PC-3 (cell line): ENCODE measurements around the gene EPHB1. TPM values are rescaled to one million over a fixed set of nuclear protein-coding genes. Genes with fewer than 3 reads are reported as not detected.

Experiments used
- ATAC-seq: fragments of 200-7000 bp; cut with Tn5 transposase; 2 replicates; pipeline ENCODE4 v1.9.1; 2020; ENCODE audit warnings: mild to moderate bottlenecking, moderate library complexity
- BruUV-seq: library from RNA; stranded (reverse); fragments of 400-500 nt; replicated peaks from 2 replicates; lab custom pipeline; 2021; lab: Mats Ljungman, UMichigan
- CTCF ChIA-PET: fragments of 300-600 bp; sonication (Branson Sonifier 250); formaldehyde crosslinking; loops from one replicate; lab custom pipeline; 2022; ENCODE audit warnings: antibody characterized with exemption; lab: Charles Lee
- POLR2A ChIA-PET: fragments of 300-600 bp; sonication (Branson Sonifier 250); formaldehyde crosslinking; loops from one replicate; lab custom pipeline; 2022; ENCODE audit warnings: antibody characterized with exemption; ENCODE audit not compliant: unreplicated experiment; lab: Charles Lee
- DNase-seq: peaks from one replicate; pipeline ENCODE4 v3.0.0-alpha.2; 2015
- H2AFZ ChIP-seq: fragments of 300-600 bp; sonication (generic); 2 replicates; pipeline ENCODE4 v1.6.0; 2016; ENCODE audit warnings: antibody characterized with exemption, low read length
- H3F3A ChIP-seq: fragments of 300-600 bp; sonication (generic); one replicate; pipeline ENCODE4 v1.6.0; 2017; ENCODE audit warnings: antibody characterized with exemption, low read length, control low read depth, mild to moderate bottlenecking; ENCODE audit not compliant: unreplicated experiment
- H3K27ac ChIP-seq: fragments of 300-600 bp; sonication (generic); 2 replicates; pipeline ENCODE4 v1.5.1; 2016; ENCODE audit warnings: mild to moderate bottlenecking, low read length
- H3K27me3 ChIP-seq: fragments of 300-600 bp; sonication (generic); 2 replicates; pipeline ENCODE4 v1.6.1; 2016; ENCODE audit warnings: low read length, mixed read lengths
- H3K36me3 ChIP-seq: fragments of 300-600 bp; sonication (generic); 2 replicates; pipeline ENCODE4 v1.6.1; 2016; ENCODE audit warnings: low read depth, mixed run types, low read length, mixed read lengths
- H3K4me1 ChIP-seq: fragments of 300-600 bp; sonication (generic); 2 replicates; pipeline ENCODE4 v1.5.1; 2016; ENCODE audit warnings: low read length; ENCODE audit not compliant: insufficient read depth
- H3K4me2 ChIP-seq: fragments of 300-600 bp; sonication (generic); 2 replicates; pipeline ENCODE4 v1.6.0; 2016; ENCODE audit warnings: low read length
- H3K4me3 ChIP-seq: fragments of 300-600 bp; sonication (generic); 2 replicates; pipeline ENCODE4 v1.5.1; 2016; ENCODE audit warnings: mild to moderate bottlenecking, low read length, mixed read lengths
- H3K79me2 ChIP-seq: fragments of 300-600 bp; sonication (generic); 2 replicates; pipeline ENCODE4 v1.6.1; 2017; ENCODE audit warnings: low read length, mixed read lengths
- H3K9ac ChIP-seq: fragments of 300-600 bp; sonication (generic); 2 replicates; pipeline ENCODE4 v1.6.0; 2016; ENCODE audit warnings: mild to moderate bottlenecking, low read length
- H3K9me2 ChIP-seq: fragments of 300-600 bp; sonication (generic); replicated peaks from 2 replicates; pipeline ENCODE4 v1.6.1; 2016; ENCODE audit warnings: mixed run types, low read length, mixed read lengths
- H3K9me3 ChIP-seq: fragments of 300-600 bp; sonication (generic); 2 replicates; pipeline ENCODE4 v1.6.1; 2016; ENCODE audit warnings: low read length, mixed read lengths
- H4K20me1 ChIP-seq: fragments of 300-600 bp; sonication (generic); 2 replicates; pipeline ENCODE4 v1.6.1; 2016; ENCODE audit warnings: low read length, mixed read lengths
- CTCF ChIP-seq: fragments of 300-600 bp; sonication (generic); conservative IDR thresholded peaks from 2 replicates; pipeline ENCODE4 v1.5.1; 2017; ENCODE audit warnings: antibody characterized with exemption, low read depth, mild to moderate bottlenecking, low read length
- EZH2 ChIP-seq: fragments of 300-600 bp; sonication (generic); IDR thresholded peaks from one replicate; pipeline ENCODE4 v1.6.1; 2017; ENCODE audit warnings: antibody characterized with exemption, mild to moderate bottlenecking, low read length; ENCODE audit not compliant: unreplicated experiment
- EZH2phosphoT487 ChIP-seq: fragments of 300-600 bp; sonication (generic); IDR thresholded peaks from 2 replicates; pipeline ENCODE4 v1.6.1; 2018; ENCODE audit warnings: mild to moderate bottlenecking, antibody characterized with exemption, low read length, borderline replicate concordance
- intact Hi-C: fragments of 100-400 bp; cut with micrococcal nuclease; formaldehyde crosslinking; loops from 2 replicates; pipeline ENCODE4 v1.9.0; 2023
- total RNA-seq: library from RNA; depleted of rRNA; stranded (reverse); fragments of >200 nt; gene quantifications from 2 replicates; pipeline ENCODE4 v1.2.3, GENCODE V29; 2014

Gene EPHB1
- total RNA-seq, 1 experiment from 2014 or later = 0.69 TPM

GRCh38 chr3:135215516-135215915, 420.5 kb downstream of the EPHB1 start:
- ChIA-PET POLR2A (no interaction called here), CTCF (no interaction called here)
- DNase-seq = no peak
- Histone ChIP-seq H3F3A (no peaks in the 10 kb centered on the region), H3K27ac (no peak overlapping the region), H3K4me3 (no peak overlapping the region), H3K4me1 (no peaks in the 10 kb centered on the region), H4K20me1 (no peaks in the 10 kb centered on the region), H3K9ac (no peak overlapping the region), H3K79me2 (no peaks in the 10 kb centered on the region), H3K9me3 (no peaks in the 10 kb centered on the region), H3K36me3 (no peaks in the 10 kb centered on the region), H3K9me2 (no peaks in the 10 kb centered on the region), H3K4me2 (no peak overlapping the region), H3K27me3 (no peaks in the 10 kb centered on the region), H2AFZ (no peak overlapping the region)
- TF ChIP-seq CTCF (no peak), EZH2phosphoT487 (no peak), EZH2 (no peak)
- no peak for ATAC-seq
- intact Hi-C loops = no loop called here
- no TSS peak for BruUV-seq

- intact Hi-C loops = no loop called here
- H3K4me2 ChIP-seq = no peak overlapping the region
- no TSS peak for BruUV-seq
- no peaks in the 10 kb centered on the region for H3F3A ChIP-seq
- POLR2A ChIA-PET = no interaction called here
- ATAC-seq (no peak), DNase-seq (no peak)
- H3K4me3 ChIP-seq = no peak overlapping the region
- H3K9me2 ChIP-seq = no peaks in the 10 kb centered on the region
- H3K9me3 ChIP-seq = no peaks in the 10 kb centered on the region
- H3K36me3 ChIP-seq = no peaks in the 10 kb centered on the region
- H3K27ac ChIP-seq = no peak overlapping the region
- H3K27me3 ChIP-seq = no peaks in the 10 kb centered on the region
- no peak for TF ChIP-seq EZH2
- no peak for TF ChIP-seq CTCF
- TF ChIP-seq EZH2phosphoT487 = no peak
- CTCF ChIA-PET = no interaction called here
- H2AFZ ChIP-seq = no peak overlapping the region
- H3K9ac ChIP-seq = no peak overlapping the region
- H3K79me2 ChIP-seq = no peaks in the 10 kb centered on the region
- no peaks in the 10 kb centered on the region for H3K4me1 ChIP-seq
- H4K20me1 ChIP-seq = no peaks in the 10 kb centered on the region
Measured at GRCh38 chr3:135216659-135217058, 421.6 kb downstream of the EPHB1 start.

DNA sequence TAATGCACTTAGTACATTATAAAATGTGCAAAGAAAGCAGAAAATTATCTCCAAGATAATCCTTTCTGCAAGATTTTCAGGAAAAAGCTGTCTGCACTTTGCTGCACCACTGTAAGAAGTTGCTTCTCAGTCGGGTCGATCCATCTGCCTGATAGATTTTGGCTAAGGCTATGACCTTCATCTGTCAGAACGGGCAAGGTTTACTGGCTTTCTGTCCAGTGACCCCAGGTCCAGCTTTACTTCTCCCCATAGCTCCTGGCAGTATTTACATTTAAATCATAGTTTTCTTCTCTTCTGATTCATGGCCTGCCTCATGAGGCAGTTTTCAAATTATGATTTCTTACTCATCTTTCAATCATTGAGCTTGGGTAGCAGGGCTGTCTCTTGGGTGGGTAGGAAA, 422.7 kb downstream of the EPHB1 start:
- ATAC-seq (no peak), DNase-seq (no peak)
- Histone ChIP-seq H3K27me3 (no peaks in the 10 kb centered on the region), H3K4me3 (no peak overlapping the region), H3K4me2 (no peak overlapping the region), H3K36me3 (no peaks in the 10 kb centered on the region), H3K79me2 (no peaks in the 10 kb centered on the region), H3K9me3 (no peaks in the 10 kb centered on the region), H3K4me1 (no peaks in the 10 kb centered on the region), H3F3A (no peaks in the 10 kb centered on the region), H3K27ac (no peak overlapping the region), H3K9me2 (no peaks in the 10 kb centered on the region), H4K20me1 (no peaks in the 10 kb centered on the region), H3K9ac (no peak overlapping the region), H2AFZ (no peak overlapping the region)
- ChIA-PET CTCF (no interaction called here), POLR2A (no interaction called here)
- no TSS peak for BruUV-seq
- intact Hi-C loops = no loop called here
- no peak for TF ChIP-seq CTCF
- TF ChIP-seq EZH2phosphoT487 = no peak
- TF ChIP-seq EZH2 = no peak
